A673 (cell line): ENCODE measurements around the gene PRDM16. TPM values are rescaled to one million over a fixed set of nuclear protein-coding genes. Genes with fewer than 3 reads are reported as not detected.

Experiments used
- BruUV-seq: library from RNA; stranded (reverse); fragments of 400-500 nt; replicated peaks from 2 replicates; lab custom pipeline; 2021; lab: Mats Ljungman, UMichigan
- CTCF ChIA-PET: fragments of 300-600 bp; sonication (Branson Sonifier 250); formaldehyde crosslinking; loops from one replicate; lab custom pipeline; 2022; ENCODE audit warnings: antibody characterized with exemption; lab: Charles Lee
- POLR2A ChIA-PET: fragments of 300-600 bp; sonication (Branson Sonifier 250); formaldehyde crosslinking; loops from one replicate; lab custom pipeline; 2022; ENCODE audit warnings: antibody characterized with exemption; ENCODE audit not compliant: low non-redundant PET; lab: Charles Lee
- DNase-seq: peaks from one replicate; pipeline ENCODE4 v3.0.0-alpha.2; 2015; ENCODE audit warnings: low spot score
- H3K27ac ChIP-seq: fragments of 200-600 bp; sonication (generic); 2 replicates; pipeline ENCODE4 v1.5.1; 2016; ENCODE audit warnings: mixed run types, low read depth, mild to moderate bottlenecking, mixed read lengths, antibody characterized with exemption, low read length; ENCODE audit not compliant: poor library complexity, severe bottlenecking
- H3K27me3 ChIP-seq: fragments of 200-600 bp; sonication (generic); replicated peaks from 2 replicates; pipeline ENCODE4 v1.6.1; 2017; ENCODE audit warnings: mixed run types, low read depth, mild to moderate bottlenecking, mixed read lengths, antibody characterized with exemption, low read length; ENCODE audit not compliant: insufficient read depth, poor library complexity
- H3K36me3 ChIP-seq: fragments of 200-600 bp; sonication (generic); 2 replicates; pipeline ENCODE4 v1.6.1; 2016; ENCODE audit warnings: mixed run types, mild to moderate bottlenecking, mixed read lengths, antibody characterized with exemption, low read length; ENCODE audit not compliant: insufficient read depth, poor library complexity, severe bottlenecking
- H3K4me1 ChIP-seq: fragments of 200-600 bp; sonication (generic); 2 replicates; pipeline ENCODE4 v1.6.1; 2017; ENCODE audit warnings: mixed run types, mild to moderate bottlenecking, mixed read lengths, antibody characterized with exemption, low read length; ENCODE audit not compliant: insufficient read depth, poor library complexity, severe bottlenecking
- H3K4me3 ChIP-seq: fragments of 200-600 bp; sonication (generic); 2 replicates; pipeline ENCODE4 v1.5.1; 2016; ENCODE audit warnings: low read depth, mixed run types, mild to moderate bottlenecking, mixed read lengths, low read length; ENCODE audit not compliant: poor library complexity, severe bottlenecking
- H3K9me3 ChIP-seq: fragments of 200-600 bp; sonication (generic); 2 replicates; pipeline ENCODE4 v1.6.1; 2016; ENCODE audit warnings: mixed run types, low read depth, mild to moderate bottlenecking, mixed read lengths, antibody characterized with exemption, low read length; ENCODE audit not compliant: poor library complexity, severe bottlenecking
- CTCF ChIP-seq: fragments of 300-800, 200-600 bp; sonication (generic); conservative IDR thresholded peaks from 2 replicates; pipeline ENCODE4 v1.5.1; 2017; ENCODE audit warnings: low read depth, mild to moderate bottlenecking, antibody characterized with exemption, low read length, moderate library complexity, mixed read lengths
- EZH2 ChIP-seq: fragments of 200-600 bp; sonication (generic); IDR thresholded peaks from 2 replicates; pipeline ENCODE4 v1.6.1; 2017; ENCODE audit warnings: borderline replicate concordance, low read depth, mild to moderate bottlenecking, mixed read lengths, antibody characterized with exemption, low read length; ENCODE audit not compliant: poor library complexity, severe bottlenecking
- intact Hi-C: fragments of 100-400 bp; cut with micrococcal nuclease; formaldehyde crosslinking; loops from one replicate; pipeline ENCODE4 v1.10.0; 2022; ENCODE audit not compliant: unreplicated experiment
- total RNA-seq: library from RNA; stranded (reverse); gene quantifications from 2 replicates; pipeline ENCODE4 v1.2.3, GENCODE V29; 2021

PRDM16 gene
- total RNA-seq, 1 experiment from 2014 or later, result 0.49 TPM

DNA sequence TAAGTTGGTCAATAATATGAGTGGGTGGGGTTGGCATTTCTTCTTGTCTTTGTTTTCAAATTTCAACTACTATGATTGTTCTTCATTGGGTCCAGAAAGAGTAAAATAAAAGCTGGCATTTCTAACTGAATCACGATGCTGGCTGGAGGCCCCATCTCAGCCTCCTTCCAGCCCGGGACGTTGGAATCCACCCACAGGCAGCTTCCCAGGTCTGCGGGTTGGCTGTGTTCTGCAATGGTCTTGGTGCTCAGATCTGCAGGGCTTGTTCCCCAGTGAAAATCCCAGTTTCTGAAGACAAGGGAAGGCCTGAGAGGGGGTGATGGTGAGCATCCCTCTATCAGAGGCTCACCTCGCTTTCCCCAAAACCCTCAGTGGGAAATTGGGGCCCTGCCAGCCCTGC is 330.7 kb downstream of the PRDM16 start:
- Histone ChIP-seq H3K36me3 (no peaks in the 10 kb centered on the region), H3K9me3 (no peaks in the 10 kb centered on the region), H3K27me3 (peaks cover 51% of the 10 kb centered on the region), H3K27ac (no peak overlapping the region), H3K4me1 (no peaks in the 10 kb centered on the region), H3K4me3 (no peak overlapping the region)
- POLR2A ChIA-PET, result no interaction called here
- no peak for TF ChIP-seq CTCF
- no peak for TF ChIP-seq EZH2
- CTCF ChIA-PET, result no interaction called here
- BruUV-seq, result no TSS peak
- intact Hi-C loops, result no loop called here
- no peak for DNase-seq

GRCh38 chr1:3401585-3402257 is 332.7 kb downstream of the PRDM16 start:
- H3K4me1 ChIP-seq, result no peaks in the 10 kb centered on the region
- peaks cover 31% of the 10 kb centered on the region for H3K27me3 ChIP-seq
- no peak overlapping the region for H3K4me3 ChIP-seq
- H3K27ac ChIP-seq, result no peak overlapping the region
- intact Hi-C loops, result no loop called here
- CTCF ChIA-PET, result no interaction called here
- no peak for DNase-seq
- H3K9me3 ChIP-seq, result no peaks in the 10 kb centered on the region
- POLR2A ChIA-PET, result no interaction called here
- no peaks in the 10 kb centered on the region for H3K36me3 ChIP-seq
- TF ChIP-seq EZH2 (no peak), CTCF (no peak)
- BruUV-seq, result no TSS peak

DNA sequence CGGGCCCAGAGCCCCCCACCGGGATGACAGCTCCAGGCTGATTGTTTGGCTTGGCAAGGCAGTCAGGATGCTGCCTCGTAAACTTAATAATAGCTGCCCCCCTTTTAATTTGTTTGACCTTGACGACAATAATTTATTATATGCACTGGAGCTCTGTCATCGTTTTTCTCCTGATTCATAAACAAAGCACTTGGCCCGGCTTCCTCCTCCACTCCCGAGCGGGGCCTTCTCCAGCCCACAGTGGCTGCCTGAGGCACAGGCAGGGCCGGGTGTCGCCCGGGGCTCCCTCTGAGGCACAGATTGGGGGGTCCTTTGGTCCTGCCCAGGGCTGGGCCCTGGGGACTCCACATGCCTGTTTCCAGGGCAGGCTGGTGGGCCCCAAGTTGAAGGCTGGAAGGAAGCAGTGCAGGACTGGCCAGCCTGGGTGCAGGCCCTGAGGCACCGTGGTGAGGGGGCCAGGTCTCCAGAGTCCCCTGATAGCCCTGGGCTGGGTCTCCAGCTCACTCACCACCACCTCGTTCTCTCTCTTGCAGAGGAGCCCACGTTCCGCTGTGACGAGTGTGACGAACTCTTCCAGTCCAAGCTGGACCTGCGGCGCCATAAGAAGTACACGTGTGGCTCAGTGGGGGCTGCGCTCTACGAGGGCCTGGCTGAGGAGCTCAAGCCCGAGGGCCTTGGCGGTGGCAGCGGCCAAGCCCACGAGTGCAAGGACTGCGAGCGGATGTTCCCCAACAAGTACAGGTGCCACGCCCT is 333.4 kb downstream of the PRDM16 start:
- Histone ChIP-seq H3K4me3 (no peak overlapping the region), H3K27ac (no peak overlapping the region), H3K4me1 (no peaks in the 10 kb centered on the region), H3K36me3 (no peaks in the 10 kb centered on the region), H3K9me3 (no peaks in the 10 kb centered on the region), H3K27me3 (peaks cover 24% of the 10 kb centered on the region)
- intact Hi-C loops, result no loop called here
- no TSS peak for BruUV-seq
- ChIA-PET POLR2A (no interaction called here), CTCF (no interaction called here)
- no peak for TF ChIP-seq EZH2
- TF ChIP-seq CTCF, result no peak
- DNase-seq, result no peak
